IMR-90 (cell line): ENCODE measurements around the gene PDCL2. TPM values are rescaled to one million over a fixed set of nuclear protein-coding genes. Genes with fewer than 3 reads are reported as not detected.

Source experiments
- ATAC-seq: fragments of 200-7000 bp; cut with Tn5 transposase; 2 replicates; pipeline ENCODE4 v1.9.1; 2020; ENCODE audit warnings: low read depth, mild to moderate bottlenecking, moderate library complexity
- BruUV-seq: library from RNA; stranded (reverse); fragments of 400-500 nt; replicated peaks from 2 replicates; lab custom pipeline; 2021; lab: Mats Ljungman, UMichigan
- CTCF ChIA-PET: fragments of 300-600 bp; formaldehyde crosslinking; extraction: SDS; loops from one replicate; lab custom pipeline; 2021; ENCODE audit warnings: antibody characterized with exemption; lab: Yijun Ruan, JAX
- POLR2A ChIA-PET: fragments of 300-600 bp; sonication (Branson Sonifier 250); formaldehyde crosslinking; loops from one replicate; lab custom pipeline; 2022; ENCODE audit warnings: antibody characterized with exemption; ENCODE audit not compliant: unreplicated experiment; lab: Charles Lee
- DNase-seq: peaks from one replicate; pipeline ENCODE4 v3.0.0; 2013
- H2AFZ ChIP-seq: replicated peaks from 2 replicates; pipeline ENCODE3; 2013; ENCODE audit warnings: low read length, mild to moderate bottlenecking; ENCODE audit not compliant: poor library complexity
- H2AK5ac ChIP-seq: 2 replicates; pipeline ENCODE4 v1.6.1; 2013; ENCODE audit warnings: low read depth, low read length, inconsistent platforms
- H2AK9ac ChIP-seq: replicated peaks from 2 replicates; pipeline ENCODE3; 2013; ENCODE audit warnings: mild to moderate bottlenecking, low read depth, low read length, moderate library complexity; ENCODE audit not compliant: poor library complexity
- H2BK120ac ChIP-seq: 2 replicates; pipeline ENCODE4 v1.6.1; 2013; ENCODE audit warnings: low read depth, low read length, inconsistent platforms
- H2BK15ac ChIP-seq: 3 replicates; pipeline ENCODE4 v1.6.1; 2013; ENCODE audit warnings: low read depth, low read length, inconsistent platforms
- H2BK20ac ChIP-seq: 2 replicates; pipeline ENCODE4 v1.6.1; 2013; ENCODE audit warnings: low read depth, mild to moderate bottlenecking, inconsistent platforms, low read length, moderate library complexity
- H2BK5ac ChIP-seq: 2 replicates; pipeline ENCODE4 v1.6.1; 2013; ENCODE audit warnings: mild to moderate bottlenecking, low read depth, low read length, inconsistent platforms; ENCODE audit not compliant: poor library complexity, severe bottlenecking
- H3K14ac ChIP-seq: replicated peaks from 2 replicates; pipeline ENCODE4 v1.6.1; 2013; ENCODE audit warnings: low read depth, low read length, inconsistent platforms
- H3K18ac ChIP-seq: 2 replicates; pipeline ENCODE4 v1.6.1; 2013; ENCODE audit warnings: low read depth, low read length, control low read depth
- H3K23ac ChIP-seq: 2 replicates; pipeline ENCODE4 v1.6.1; 2013; ENCODE audit warnings: low read depth, low read length, inconsistent platforms
- H3K27ac ChIP-seq: 2 replicates; pipeline ENCODE4 v1.5.1; 2013; ENCODE audit warnings: mild to moderate bottlenecking, control low read depth, low read length; ENCODE audit not compliant: insufficient read depth
- H3K27me3 ChIP-seq: 2 replicates; pipeline ENCODE4 v1.6.1; 2013; ENCODE audit warnings: low read length; ENCODE audit not compliant: control insufficient read depth, insufficient read depth
- H3K36me3 ChIP-seq: 2 replicates; pipeline ENCODE4 v1.6.1; 2013; ENCODE audit warnings: low read length, mixed read lengths; ENCODE audit not compliant: control insufficient read depth, insufficient read depth
- H3K4ac ChIP-seq: 2 replicates; pipeline ENCODE4 v1.6.1; 2013; ENCODE audit warnings: low read depth, low read length, inconsistent platforms
- H3K4me1 ChIP-seq: 2 replicates; pipeline ENCODE4 v1.6.1; 2013; ENCODE audit warnings: low read length, mixed read lengths; ENCODE audit not compliant: control insufficient read depth, insufficient read depth
- H3K4me2 ChIP-seq: 2 replicates; pipeline ENCODE4 v1.6.1; 2013; ENCODE audit warnings: low read depth, mild to moderate bottlenecking, control low read depth, low read length, moderate library complexity
- H3K4me3 ChIP-seq: 2 replicates; pipeline ENCODE4 v1.5.1; 2013; ENCODE audit warnings: low read depth, mild to moderate bottlenecking, control low read depth, low read length, moderate library complexity; ENCODE audit not compliant: insufficient read depth
- H3K56ac ChIP-seq: 2 replicates; pipeline ENCODE4 v1.6.1; 2013; ENCODE audit warnings: low read length, inconsistent platforms; ENCODE audit not compliant: insufficient read depth; ENCODE audit errors: extremely low read depth
- H3K79me1 ChIP-seq, 2 experiments: 2 replicates each; pipeline ENCODE4 v1.6.1; 2013; ENCODE audit warnings: low read length in 2 of 2, inconsistent platforms in 1 of 2, low read depth in 1 of 2
- H3K9ac ChIP-seq: 2 replicates; pipeline ENCODE4 v1.6.1; 2013; ENCODE audit warnings: low read depth, low read length, control low read depth
- H3K9me1 ChIP-seq: 2 replicates; pipeline ENCODE4 v1.6.1; 2013; ENCODE audit warnings: low read length, inconsistent platforms; ENCODE audit not compliant: insufficient read depth
- H3K9me3 ChIP-seq: 2 replicates; pipeline ENCODE4 v1.6.1; 2013; ENCODE audit warnings: low read length; ENCODE audit not compliant: control insufficient read depth, insufficient read depth
- H4K20me1 ChIP-seq: 2 replicates; pipeline ENCODE4 v1.6.1; 2013; ENCODE audit warnings: low read length, inconsistent platforms; ENCODE audit not compliant: insufficient read depth
- H4K5ac ChIP-seq: 2 replicates; pipeline ENCODE4 v1.6.1; 2013; ENCODE audit warnings: mild to moderate bottlenecking, low read depth, low read length, control low read depth
- H4K8ac ChIP-seq, 2 experiments: 2 replicates each; pipeline ENCODE4 v1.6.1; 2013; ENCODE audit warnings: low read depth in 2 of 2, low read length in 2 of 2, control low read depth in 1 of 2, inconsistent platforms in 1 of 2
- H4K91ac ChIP-seq: 2 replicates; pipeline ENCODE4 v1.6.1; 2013; ENCODE audit warnings: low read depth, low read length, inconsistent platforms; ENCODE audit not compliant: insufficient read depth
- BHLHE40 ChIP-seq: fragments of 150-350 bp; IDR thresholded peaks from 2 replicates; pipeline ENCODE4 v1.6.1; 2016; ENCODE audit warnings: mild to moderate bottlenecking, low read depth, low read length
- CEBPB ChIP-seq: IDR thresholded peaks from 2 replicates; pipeline ENCODE4 v1.6.1; 2012; ENCODE audit warnings: low read depth, low read length, improper control_type of control experiment
- CHD1 ChIP-seq: IDR thresholded peaks from 2 replicates; pipeline ENCODE4 v1.6.1; 2012; ENCODE audit warnings: low read depth, low read length, improper control_type of control experiment
- ELK1 ChIP-seq: fragments of 150-350 bp; IDR thresholded peaks from 2 replicates; pipeline ENCODE4 v1.6.1; 2016; ENCODE audit warnings: low read depth, mild to moderate bottlenecking, low read length, moderate library complexity, borderline replicate concordance
- FOS ChIP-seq: fragments of 150-350 bp; IDR thresholded peaks from 2 replicates; pipeline ENCODE4 v1.6.1; 2016; ENCODE audit warnings: low read depth, low read length
- MAFK ChIP-seq: IDR thresholded peaks from 2 replicates; pipeline ENCODE4 v1.6.1; 2012; ENCODE audit warnings: low read depth, low read length, improper control_type of control experiment
- MAZ ChIP-seq: IDR thresholded peaks from 2 replicates; pipeline ENCODE4 v1.6.1; 2012; ENCODE audit warnings: low read depth, mild to moderate bottlenecking, low read length, improper control_type of control experiment, moderate library complexity, borderline replicate concordance
- MXI1 ChIP-seq: IDR thresholded peaks from 2 replicates; pipeline ENCODE4 v1.6.1; 2012; ENCODE audit warnings: low read depth, mild to moderate bottlenecking, low read length, moderate library complexity, borderline replicate concordance
- NFE2L2 ChIP-seq: fragments of 150-350 bp; IDR thresholded peaks from 2 replicates; pipeline ENCODE4 v1.6.1; 2016; ENCODE audit warnings: low read depth, mild to moderate bottlenecking, low read length
- POLR2A ChIP-seq: IDR thresholded peaks from 2 replicates; pipeline ENCODE4 v1.6.1; 2012; ENCODE audit warnings: mild to moderate bottlenecking, low read depth, low read length
- RAD21 ChIP-seq: IDR thresholded peaks from 2 replicates; pipeline ENCODE4 v1.6.1; 2012; ENCODE audit warnings: low read length, improper control_type of control experiment
- RCOR1 ChIP-seq: IDR thresholded peaks from 2 replicates; pipeline ENCODE4 v1.6.1; 2012; ENCODE audit warnings: mild to moderate bottlenecking, low read length, improper control_type of control experiment; ENCODE audit not compliant: insufficient replicate concordance
- RFX5 ChIP-seq: IDR thresholded peaks from 2 replicates; pipeline ENCODE4 v1.8.0; 2012; ENCODE audit warnings: low read depth, mild to moderate bottlenecking, low read length, moderate library complexity
- SMC3 ChIP-seq: fragments of 150-350 bp; IDR thresholded peaks from 2 replicates; pipeline ENCODE4 v1.6.1; 2016; ENCODE audit warnings: low read depth, mild to moderate bottlenecking, antibody characterized with exemption, low read length, moderate library complexity
- USF2 ChIP-seq: fragments of 150-350 bp; IDR thresholded peaks from 2 replicates; pipeline ENCODE4 v1.6.1; 2017; ENCODE audit warnings: mild to moderate bottlenecking, antibody characterized with exemption, low read length, low read depth
- WGBS, 2 experiments: methylation state at CpG; one replicate each; pipeline versions ENCODE4 v1.1.5 to v1.1.7; 2013; ENCODE audit warnings: missing lambda C conversion rate in 2 of 2; ENCODE audit not compliant: insufficient read length in 1 of 2; ENCODE audit errors: extremely low coverage in 2 of 2; 5-methylcytosine and 5-hydroxymethylcytosine counted together
- dilution Hi-C: fragments of 300-500 bp; cut with HindIII; formaldehyde crosslinking; loops from one replicate; pipeline ENCODE4 v1.14.3; 2018; ENCODE audit warnings: low sequenced_read_pairs; ENCODE audit not compliant: unreplicated experiment
- in situ Hi-C: fragments of 300-500 bp; cut with MboI; formaldehyde crosslinking; loops from 3 replicates; pipeline ENCODE4 v1.14.3; 2019; ENCODE audit warnings: low sequenced_read_pairs, inconsistent platforms, mixed read lengths
- intact Hi-C: fragments of 100-400 bp; cut with micrococcal nuclease; formaldehyde crosslinking; loops from 2 replicates; pipeline ENCODE4 v1.10.0; 2022
- polyA plus RNA-seq, 3 experiments: library from polyadenylated mRNA; depleted of rRNA; stranded (reverse); fragments of >200 nt; gene quantifications; 2 replicates each; pipeline ENCODE4 v1.2.3, GENCODE V29; 2012; ENCODE audit warnings: low replicate concordance in 1 of 3
- total RNA-seq: library from RNA; depleted of rRNA; stranded (reverse); fragments of >200 nt; gene quantifications from 2 replicates; pipeline ENCODE4 v1.2.3, GENCODE V29; 2012
- TF ChIP-seq, protein P1 (sequence below): conservative IDR thresholded peaks from 2 replicates; pipeline ENCODE4 v1.5.1; 2012; ENCODE audit warnings: mild to moderate bottlenecking, low read depth, low read length, improper control_type of control experiment

Gene PDCL2
- total and polyA plus RNA-seq, 2 of the 4 experiments (the other 2 are of a cell fraction): not detected

GRCh38 chr4:55612341-55612740, 20.3 kb upstream of the PDCL2 start:
- H3K9me3 ChIP-seq: no peaks in the 10 kb centered on the region
- TF ChIP-seq MAFK (no peak), CEBPB (no peak), RCOR1 (no peak), MXI1 (no peak), POLR2A (no peak), RFX5 (no peak), ELK1 (no peak), RAD21 (no peak), USF2 (no peak), NFE2L2 (no peak), FOS (no peak), CHD1 (no peak), MAZ (no peak), SMC3 (no peak), BHLHE40 (no peak)
- TF ChIP-seq, protein P1, sequence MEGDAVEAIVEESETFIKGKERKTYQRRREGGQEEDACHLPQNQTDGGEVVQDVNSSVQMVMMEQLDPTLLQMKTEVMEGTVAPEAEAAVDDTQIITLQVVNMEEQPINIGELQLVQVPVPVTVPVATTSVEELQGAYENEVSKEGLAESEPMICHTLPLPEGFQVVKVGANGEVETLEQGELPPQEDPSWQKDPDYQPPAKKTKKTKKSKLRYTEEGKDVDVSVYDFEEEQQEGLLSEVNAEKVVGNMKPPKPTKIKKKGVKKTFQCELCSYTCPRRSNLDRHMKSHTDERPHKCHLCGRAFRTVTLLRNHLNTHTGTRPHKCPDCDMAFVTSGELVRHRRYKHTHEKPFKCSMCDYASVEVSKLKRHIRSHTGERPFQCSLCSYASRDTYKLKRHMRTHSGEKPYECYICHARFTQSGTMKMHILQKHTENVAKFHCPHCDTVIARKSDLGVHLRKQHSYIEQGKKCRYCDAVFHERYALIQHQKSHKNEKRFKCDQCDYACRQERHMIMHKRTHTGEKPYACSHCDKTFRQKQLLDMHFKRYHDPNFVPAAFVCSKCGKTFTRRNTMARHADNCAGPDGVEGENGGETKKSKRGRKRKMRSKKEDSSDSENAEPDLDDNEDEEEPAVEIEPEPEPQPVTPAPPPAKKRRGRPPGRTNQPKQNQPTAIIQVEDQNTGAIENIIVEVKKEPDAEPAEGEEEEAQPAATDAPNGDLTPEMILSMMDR: no peak
- no peaks in the 10 kb centered on the region for H3K79me1 ChIP-seq
- intact Hi-C loops (no loop called here), dilution Hi-C loops (no loop called here), in situ Hi-C loops (no loop called here)
- no peak overlapping the region for H4K91ac ChIP-seq
- no peak overlapping the region for H3K23ac ChIP-seq
- no peak overlapping the region for H3K4me3 ChIP-seq
- H3K9ac ChIP-seq: no peak overlapping the region
- no peak overlapping the region for H3K27ac ChIP-seq
- ATAC-seq (no peak), DNase-seq (no peak)
- no peak overlapping the region for H4K5ac ChIP-seq
- no TSS peak for BruUV-seq
- no CpG with 5 or more reads among the region's 3 CpGs for WGBS, 2 experiments
- H3K56ac ChIP-seq: no peak overlapping the region
- no peaks in the 10 kb centered on the region for H3K36me3 ChIP-seq
- ChIA-PET POLR2A (no interaction called here), CTCF (no interaction called here)
- H4K20me1 ChIP-seq: no peaks in the 10 kb centered on the region
- H2AK5ac ChIP-seq: no peak overlapping the region
- no peak overlapping the region for H3K18ac ChIP-seq
- H3K14ac ChIP-seq: no peak overlapping the region
- no peak overlapping the region for H3K4me2 ChIP-seq
- no peaks in the 10 kb centered on the region for H3K4me1 ChIP-seq
- H4K8ac ChIP-seq: no peak overlapping the region
- H2AK9ac ChIP-seq: no peak overlapping the region
- no peak overlapping the region for H2BK120ac ChIP-seq
- no peak overlapping the region for H2BK20ac ChIP-seq
- no peaks in the 10 kb centered on the region for H3K9me1 ChIP-seq
- 0 out of 2 replicates have a peak, but pooled peaks cover 1% of the 10 kb centered on the region for H3K27me3 ChIP-seq
- no peak overlapping the region for H3K4ac ChIP-seq
- no peak overlapping the region for H2AFZ ChIP-seq
- H2BK5ac ChIP-seq: no peak overlapping the region
- H2BK15ac ChIP-seq: no peak overlapping the region
